K562 (cell line): Measurements from ENCODE around the gene CLIP1. TPM values are rescaled to one million over a fixed set of nuclear protein-coding genes. Genes with fewer than 3 reads are reported as not detected.

Experiments
- FOXO4 ChIP-seq: fragments of 450-650 bp; formaldehyde crosslinking; IDR thresholded peaks from 2 replicates; pipeline ENCODE4 v1.4.0; 2020; ENCODE audit warnings: mild to moderate bottlenecking, moderate library complexity
- KAT2B ChIP-seq: IDR thresholded peaks from one replicate; pipeline ENCODE4 v1.6.1; 2012; ENCODE audit warnings: low read depth, mild to moderate bottlenecking, control low read depth, inconsistent platforms, low read length, moderate library complexity
- ZBTB11 ChIP-seq, 3 experiments: fragments of 200-800 bp in 1 of 3; fragments of 250-450 bp in 1 of 3; fragments of 450-650 bp in 1 of 3; sonication (Bioruptor Pico) in 1 of 3; sonication (Bioruptor generic) in 1 of 3; formaldehyde crosslinking in 1 of 3; IDR thresholded peaks; 2 replicates each; pipeline versions ENCODE4 v1.6.1 to v1.8.0; 2016 to 2022; ENCODE audit warnings: mild to moderate bottlenecking in 2 of 3, missing genetic modification characterization in 2 of 3, missing compliant biosample characterization in 1 of 3, moderate library complexity in 1 of 3
- ZBTB43 ChIP-seq: sonication (generic); formaldehyde crosslinking; IDR thresholded peaks from 2 replicates; pipeline ENCODE4 v1.8.0; 2023; ENCODE audit warnings: mild to moderate bottlenecking, missing genetic modification reagents
- ZNF253 ChIP-seq: fragments of 250-450 bp; sonication (Bioruptor Pico); conservative IDR thresholded peaks from 2 replicates; pipeline ENCODE4 v1.6.1; 2021; ENCODE audit warnings: mild to moderate bottlenecking
- ZNF354B ChIP-seq: fragments of 250-450 bp; sonication (Bioruptor Pico); IDR thresholded peaks from 2 replicates; pipeline ENCODE4 v1.4.0; 2020
- ZNF384 ChIP-seq: IDR thresholded peaks from 2 replicates; pipeline ENCODE4 v1.6.1; 2012; ENCODE audit warnings: low read depth, low read length, improper control_type of control experiment
- ZNF609 ChIP-seq: sonication (generic); formaldehyde crosslinking; IDR thresholded peaks from 2 replicates; pipeline ENCODE4 v1.8.1; 2023; ENCODE audit warnings: missing genetic modification reagents, mild to moderate bottlenecking, borderline replicate concordance
- polyA plus RNA-seq, 8 experiments: library from polyadenylated mRNA; depleted of rRNA in 4 of 8; stranded (reverse) in 5 of 8; unstranded in 3 of 8; fragments of >200 nt; fragmentation: Nextera tagmentation in 2 of 8; fragmentation: Illumina TruSeq in 1 of 8; extraction: Ambion mirVana in 2 of 8; extraction: Trizol in 1 of 8; gene quantifications; 2 replicates each; pipeline versions ENCODE4 v1.2.1 to v1.2.3, GENCODE V29; 2011 to 2014; ENCODE audit warnings: inconsistent platforms in 1 of 8, missing spikeins in 1 of 8
- total RNA-seq, 7 experiments: library from RNA; depleted of rRNA in 6 of 7; stranded (reverse); fragments of >200 nt in 6 of 7; fragmentation: Illumina TruSeq in 2 of 7; extraction: Trizol in 2 of 7; gene quantifications; 2 replicates each; pipeline versions ENCODE4 v1.2.1 to v1.2.3, GENCODE V29; 2011 to 2021; ENCODE audit warnings: low replicate concordance in 1 of 7
- TF ChIP-seq, protein P1 (sequence below), 2 experiments: fragments of 450-650 bp in 1 of 2; IDR thresholded peaks; 2 replicates each; pipeline ENCODE4 v1.6.1; 2011 to 2017; ENCODE audit warnings: low read depth in 2 of 2, antibody characterized with exemption in 1 of 2, borderline replicate concordance in 1 of 2, low read length in 1 of 2, mild to moderate bottlenecking in 1 of 2, mixed read lengths in 1 of 2; ENCODE audit not compliant: control insufficient read depth in 1 of 2
- TF ChIP-seq, protein P2 (sequence below), 2 experiments: fragments of 450-650 bp in 1 of 2; sonication (generic) in 1 of 2; formaldehyde crosslinking in 1 of 2; IDR thresholded peaks in 1 of 2; conservative IDR thresholded peaks in 1 of 2; 2 replicates each; pipeline versions ENCODE4 v1.6.1 to v1.8.1; 2016 to 2023; ENCODE audit warnings: mild to moderate bottlenecking in 2 of 2, moderate library complexity in 2 of 2, inconsistent platforms in 1 of 2, missing genetic modification reagents in 1 of 2

Gene CLIP1
- total and polyA plus RNA-seq, 9 of the 15 experiments (the other 6 are each of a cell fraction or from before 2014, with no cell fraction given) = 5.8 to 33.9 (median 27.6) TPM

DNA sequence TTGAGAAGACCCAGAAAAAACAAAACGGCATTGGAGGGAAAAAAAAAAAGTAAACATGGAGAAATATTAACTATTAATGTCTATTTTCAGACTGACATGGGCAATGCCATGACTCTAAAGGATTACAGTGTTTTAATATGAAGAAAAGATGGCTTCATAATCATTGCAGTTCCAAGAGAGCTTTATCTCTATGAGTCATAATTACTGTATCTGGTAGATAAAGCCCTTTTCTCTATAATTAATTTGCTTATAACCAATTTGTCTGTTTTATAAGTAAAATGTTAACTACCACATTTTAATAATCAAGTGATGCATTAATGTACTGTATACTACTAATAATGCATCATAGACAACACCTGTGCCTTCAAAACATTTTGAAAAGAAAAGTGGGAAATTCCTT lies 59.7 kb downstream of the CLIP1 start (continued):
- TF ChIP-seq, protein P1, sequence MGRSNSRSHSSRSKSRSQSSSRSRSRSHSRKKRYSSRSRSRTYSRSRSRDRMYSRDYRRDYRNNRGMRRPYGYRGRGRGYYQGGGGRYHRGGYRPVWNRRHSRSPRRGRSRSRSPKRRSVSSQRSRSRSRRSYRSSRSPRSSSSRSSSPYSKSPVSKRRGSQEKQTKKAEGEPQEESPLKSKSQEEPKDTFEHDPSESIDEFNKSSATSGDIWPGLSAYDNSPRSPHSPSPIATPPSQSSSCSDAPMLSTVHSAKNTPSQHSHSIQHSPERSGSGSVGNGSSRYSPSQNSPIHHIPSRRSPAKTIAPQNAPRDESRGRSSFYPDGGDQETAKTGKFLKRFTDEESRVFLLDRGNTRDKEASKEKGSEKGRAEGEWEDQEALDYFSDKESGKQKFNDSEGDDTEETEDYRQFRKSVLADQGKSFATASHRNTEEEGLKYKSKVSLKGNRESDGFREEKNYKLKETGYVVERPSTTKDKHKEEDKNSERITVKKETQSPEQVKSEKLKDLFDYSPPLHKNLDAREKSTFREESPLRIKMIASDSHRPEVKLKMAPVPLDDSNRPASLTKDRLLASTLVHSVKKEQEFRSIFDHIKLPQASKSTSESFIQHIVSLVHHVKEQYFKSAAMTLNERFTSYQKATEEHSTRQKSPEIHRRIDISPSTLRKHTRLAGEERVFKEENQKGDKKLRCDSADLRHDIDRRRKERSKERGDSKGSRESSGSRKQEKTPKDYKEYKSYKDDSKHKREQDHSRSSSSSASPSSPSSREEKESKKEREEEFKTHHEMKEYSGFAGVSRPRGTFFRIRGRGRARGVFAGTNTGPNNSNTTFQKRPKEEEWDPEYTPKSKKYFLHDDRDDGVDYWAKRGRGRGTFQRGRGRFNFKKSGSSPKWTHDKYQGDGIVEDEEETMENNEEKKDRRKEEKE (IDR thresholded peaks at IDR 0.05; ENCODE audit: borderline replicate concordance in 1 of 2, control insufficient read depth in 1 of 2, low read depth in 2 of 2, low read length in 1 of 2) = no peak
- TF ChIP-seq ZNF354B (CRISPR knock-in tag) (no peak), ZNF253 (CRISPR knock-in tag) (no peak), ZNF384 (no peak), FOXO4 (CRISPR knock-in tag) (no peak), KAT2B (no peak), ZBTB11 (CRISPR knock-in tag; IDR thresholded peaks at IDR 0.05) (no peak), ZNF609 (no peak), ZBTB43 (CRISPR knock-in tag) (no peak)
- TF ChIP-seq, protein P2, sequence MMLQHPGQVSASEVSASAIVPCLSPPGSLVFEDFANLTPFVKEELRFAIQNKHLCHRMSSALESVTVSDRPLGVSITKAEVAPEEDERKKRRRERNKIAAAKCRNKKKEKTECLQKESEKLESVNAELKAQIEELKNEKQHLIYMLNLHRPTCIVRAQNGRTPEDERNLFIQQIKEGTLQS (IDR thresholded peaks at IDR 0.05) = 0 out of 2 replicates have a peak, but pooled peaks have one; percentile 22
- TF ChIP-seq, protein P2 (CRISPR knock-in tag; conservative IDR thresholded peaks at IDR 0.05) = no peak
